Urothelium cell line (cell line): Measurements from ENCODE around the gene CST3.

ENCODE experiments used
- DNase-seq: peaks from one replicate; pipeline ENCODE4 v3.0.0; 2011; ENCODE audit warnings: low spot score, mixed read lengths
- FAIRE-seq: peaks from 2 replicates; lab custom pipeline; 2011; peaks lifted over from hg19 to GRCh38; lab: Jason Lieb, UNC

Gene CST3

GRCh38 chr20:23605867-23606651 is 31.7 kb downstream of the CST3 start, which contains the start of gene CST9:
Gene CST9 (minus strand): TSS chr20:23605917. CDS start chr20:23605864, 53 bp downstream.
- FAIRE-seq: no peak

DNA sequence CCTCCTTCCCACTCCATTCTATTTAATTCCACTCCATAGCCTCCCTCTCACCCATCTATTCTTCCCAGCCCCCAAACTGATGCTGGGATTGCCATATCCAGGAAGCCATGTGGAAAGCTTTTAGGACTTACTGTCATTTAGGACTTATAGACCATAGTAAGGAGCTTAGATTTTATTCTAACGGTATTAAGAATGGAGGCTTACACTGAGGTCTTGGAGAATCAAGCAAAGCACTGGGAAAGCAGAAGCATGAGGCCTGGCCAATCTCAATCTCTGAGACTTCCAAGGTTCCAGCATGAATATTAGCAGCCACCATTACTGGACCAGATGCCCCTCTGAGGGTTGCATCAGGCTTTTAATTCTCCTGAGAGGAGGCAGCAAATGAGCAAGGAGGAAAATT is 33.4 kb downstream of the CST3 start:
- FAIRE-seq: no peak
- no peak for DNase-seq

More at GRCh38 chr20:23605867-23606651, 31.7 kb downstream of the CST3 start, which contains the start of gene CST9:
- DNase-seq: no peak

DNA sequence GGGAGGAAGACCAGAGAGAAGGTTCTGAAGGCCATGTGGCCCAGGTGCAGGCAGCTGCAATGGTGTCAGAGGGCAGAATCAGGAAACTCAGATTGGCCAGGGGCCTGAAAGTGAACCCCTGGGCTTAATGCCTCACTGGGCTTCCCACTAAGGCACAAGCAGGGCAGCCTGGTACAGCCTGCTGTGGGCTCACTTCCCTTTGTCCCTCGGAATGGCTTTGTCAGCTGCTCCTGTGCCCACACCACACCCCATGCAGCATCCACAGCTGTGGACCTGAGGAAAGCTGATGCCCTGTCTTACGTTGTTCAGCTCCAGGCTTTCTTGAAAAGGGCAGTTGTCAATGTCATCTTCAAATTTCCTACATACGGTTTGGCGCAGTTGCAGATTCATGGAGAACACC is 34.4 kb downstream of the CST3 start:
- FAIRE-seq: no peak

GRCh38 chr20:23602699-23603098 is 35.1 kb downstream of the CST3 start:
- no peak for FAIRE-seq
- DNase-seq: no peak

More for the DNA sequence above, 34.4 kb downstream of the CST3 start:
- DNase-seq: no peak

- no peak for FAIRE-seq
- no peak for DNase-seq
Observed at GRCh38 chr20:23602241-23602640, 35.5 kb downstream of the CST3 start.

DNA sequence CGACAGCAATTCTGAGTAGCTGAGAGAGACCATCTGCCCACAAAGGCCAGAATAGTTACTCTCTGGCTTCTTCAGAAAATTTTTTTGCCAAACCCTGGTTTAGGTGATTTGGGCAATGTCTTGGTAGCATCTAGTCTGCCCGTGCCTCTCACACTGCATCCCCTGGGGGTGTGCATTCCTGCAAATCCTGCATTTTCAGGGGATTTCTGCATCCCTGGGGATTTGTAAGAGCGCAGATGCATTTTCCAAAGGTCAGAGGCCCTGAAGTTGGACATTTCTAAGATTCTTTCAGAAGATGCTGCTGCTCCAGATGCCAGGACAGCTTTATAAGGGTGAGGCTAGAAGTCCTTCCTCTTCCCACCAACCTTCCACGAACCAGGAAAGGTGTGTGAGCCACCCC is 36.0 kb downstream of the CST3 start:
- DNase-seq (no peak), FAIRE-seq (no peak)

- FAIRE-seq (no peak), DNase-seq (no peak)
Observed at GRCh38 chr20:23598481-23598880, 39.3 kb downstream of the CST3 start.

GRCh38 chr20:23596579-23597250 is 41.0 kb downstream of the CST3 start:
- peak; percentile 2 for DNase-seq
- no peak for FAIRE-seq

DNA sequence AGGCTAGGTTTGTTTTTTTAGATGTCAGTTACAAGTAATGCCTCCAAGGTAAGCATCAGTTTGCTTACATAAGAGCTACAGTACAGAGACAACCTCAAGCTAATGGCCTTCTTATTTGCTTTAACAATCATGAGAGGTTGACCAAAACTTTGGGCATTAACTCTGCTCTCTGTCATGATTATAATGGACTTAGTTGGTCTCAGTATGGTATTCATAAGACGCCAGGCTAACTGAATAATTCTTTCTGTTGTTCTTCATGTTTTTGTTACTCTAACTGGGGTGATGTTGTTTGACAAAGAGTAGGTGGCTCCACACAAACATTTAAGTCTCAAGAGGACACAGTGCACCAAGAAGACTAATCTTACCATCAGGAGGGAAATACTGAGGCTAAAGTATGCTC is 41.8 kb downstream of the CST3 start:
- FAIRE-seq (no peak), DNase-seq (no peak)

GRCh38 chr20:23588434-23589403 is 49.0 kb downstream of the CST3 start:
- FAIRE-seq (no peak), DNase-seq (no peak)

GRCh38 chr20:23587631-23588030 is 50.1 kb downstream of the CST3 start:
- DNase-seq: no peak
- FAIRE-seq: no peak

DNA sequence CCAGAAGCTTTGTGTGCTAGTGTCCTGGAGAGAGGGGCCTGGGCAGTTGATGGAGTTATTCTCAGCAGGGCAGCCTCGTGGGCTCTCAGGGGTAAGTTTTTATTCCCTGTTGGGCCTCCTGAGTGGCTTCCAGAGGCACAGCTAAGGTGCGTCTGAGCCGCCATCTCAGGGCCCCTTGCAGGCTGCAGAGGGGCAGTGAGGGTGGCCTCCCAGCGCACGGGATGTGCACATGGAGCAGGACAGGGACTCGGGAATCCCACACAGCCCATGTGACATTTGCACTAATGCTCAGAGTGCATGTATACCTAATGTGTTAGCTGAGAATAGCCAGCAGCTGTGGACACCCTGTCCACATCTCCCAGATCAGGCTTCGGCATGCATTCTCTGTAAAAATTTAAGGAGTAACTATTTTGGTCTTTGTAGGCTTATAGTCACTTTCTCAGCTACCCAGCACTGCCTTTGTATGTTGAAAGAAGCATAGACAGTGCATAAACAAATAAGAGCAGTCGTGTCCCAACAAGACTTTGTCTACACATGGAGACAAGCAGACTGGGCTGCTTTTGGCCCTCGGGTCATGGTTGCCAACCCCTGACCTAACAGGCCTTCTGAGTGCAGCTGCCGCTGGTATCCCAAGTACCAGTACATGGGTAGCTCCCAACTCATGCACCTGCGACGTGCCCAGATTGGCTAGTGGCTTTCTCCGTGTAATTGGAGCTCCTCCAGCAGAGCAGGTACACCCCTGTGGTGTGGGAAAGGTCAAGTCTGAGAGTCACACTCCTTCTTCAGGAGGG is 50.8 kb downstream of the CST3 start:
- FAIRE-seq (no peak), DNase-seq (no peak)

GRCh38 chr20:23585808-23586734 is 51.7 kb downstream of the CST3 start:
- no peak for FAIRE-seq
- no peak for DNase-seq

DNA sequence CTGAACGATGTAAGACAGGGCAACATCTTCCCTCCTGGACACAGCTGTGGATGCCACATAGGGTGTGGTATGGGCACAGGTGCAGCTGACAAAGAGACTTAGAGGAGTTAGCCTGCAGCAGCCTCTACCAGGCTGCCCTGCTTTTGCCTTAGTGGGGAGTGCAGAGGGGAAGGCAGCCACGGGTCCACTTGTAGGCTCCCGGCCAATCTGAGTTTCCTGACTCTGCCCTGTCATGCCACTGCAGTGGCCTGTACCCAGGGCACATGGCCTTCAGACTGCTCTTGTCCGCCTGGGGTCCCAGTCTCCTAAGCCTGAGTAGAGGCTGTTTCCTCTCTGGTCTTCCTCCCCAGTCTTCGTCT is 52.3 kb downstream of the CST3 start:
- no peak for FAIRE-seq

DNA sequence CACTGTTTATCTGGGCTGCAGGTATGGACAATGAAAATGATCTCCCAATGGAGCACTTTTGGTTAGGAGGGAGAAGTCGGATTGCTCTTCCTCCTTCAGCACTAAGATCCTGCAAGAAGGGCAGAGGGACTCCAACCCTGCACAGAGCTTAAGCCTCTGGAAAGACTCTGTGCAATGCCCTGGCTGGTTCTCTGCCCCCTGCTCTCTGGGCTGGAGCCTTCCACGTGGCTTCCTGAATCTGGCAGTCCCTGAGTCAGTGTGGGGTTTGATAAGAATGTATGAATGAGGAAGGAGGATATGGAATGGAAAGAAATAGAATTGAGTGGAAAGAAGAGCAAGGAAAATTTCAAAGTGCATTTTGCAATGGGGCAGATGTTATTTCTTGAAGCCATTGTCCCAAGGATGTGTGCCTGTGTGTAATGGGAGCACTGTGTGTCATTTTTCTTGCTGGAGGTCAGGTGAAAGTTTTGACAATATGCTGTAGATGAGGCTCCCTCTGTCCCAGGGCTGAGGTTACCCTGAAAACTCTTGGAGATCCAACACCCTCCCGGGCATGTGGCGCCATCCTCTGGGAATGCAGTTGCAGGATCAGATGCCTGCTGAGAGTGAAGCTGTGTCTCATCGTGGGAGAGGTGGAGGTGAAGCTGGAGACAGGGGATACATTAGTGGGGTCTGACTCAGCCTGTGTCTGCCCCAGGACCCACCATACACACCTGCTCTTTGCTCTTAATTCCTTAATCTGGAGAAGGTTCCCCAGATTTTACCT is 53.1 kb downstream of the CST3 start:
- FAIRE-seq (no peak), DNase-seq (peak; percentile 3)

More for the DNA sequence above, 52.3 kb downstream of the CST3 start:
- peak; percentile 0 for DNase-seq
